Mesothelial cell of epicardium (in vitro differentiated cells): ENCODE results near the gene ABCC5. TPM values are rescaled to one million over a fixed set of nuclear protein-coding genes. Genes with fewer than 3 reads are reported as not detected.
"Not testable (repeated sequence)": the region's sequence is repeated elsewhere in the genome, so short reads cannot be mapped to it uniquely, and the experiment has no call there.

Experiments
- DNase-seq, 2 experiments: peaks; one replicate each; pipeline ENCODE4 v3.0.0; 2021; ENCODE audit warnings: low spot score in 2 of 2; ENCODE audit not compliant: unreplicated experiment in 2 of 2
- H3K27ac Mint-ChIP-seq: 2 replicates; pipeline ENCODE4 v1.8.0; 2021; ENCODE audit warnings: mixed read lengths
- H3K27me3 Mint-ChIP-seq: 2 replicates; pipeline ENCODE4 v1.8.0; 2021; ENCODE audit warnings: low read depth, mixed read lengths
- H3K36me3 Mint-ChIP-seq: 2 replicates; pipeline ENCODE4 v1.8.0; 2021; ENCODE audit warnings: mixed read lengths
- H3K4me1 Mint-ChIP-seq: 2 replicates; pipeline ENCODE4 v1.8.0; 2021; ENCODE audit warnings: mixed read lengths
- H3K4me3 Mint-ChIP-seq: 2 replicates; pipeline ENCODE4 v1.8.0; 2021; ENCODE audit warnings: mild to moderate bottlenecking, moderate library complexity, mixed read lengths
- H3K9me3 Mint-ChIP-seq: 2 replicates; pipeline ENCODE4 v1.8.0; 2021; ENCODE audit warnings: mixed read lengths
- CTCF ChIP-seq: fragments of 200-600 bp; sonication (generic); IDR thresholded peaks from one replicate; pipeline ENCODE4 v1.5.0; 2021; ENCODE audit warnings: antibody characterized with exemption; ENCODE audit not compliant: unreplicated experiment
- total RNA-seq: library from RNA; stranded (reverse); gene quantifications from 3 replicates; pipeline ENCODE4 v1.2.1, GENCODE V29; 2021

Gene ABCC5
- total RNA-seq, 1 donor from 2014 or later, result 62.3 TPM

- Mint-ChIP-seq H3K27me3 (peaks cover 15% of the 10 kb centered on the region), H3K4me1 (peaks cover 26% of the 10 kb centered on the region)
Measured at GRCh38 chr3:183884097-183884426, 133.6 kb downstream of the ABCC5 start.

GRCh38 chr3:183883291-183884096 lies 134.2 kb downstream of the ABCC5 start:
- TF ChIP-seq CTCF, result no peak
- no peaks in the 10 kb centered on the region for H3K9me3 Mint-ChIP-seq
- peaks cover 5% of the 10 kb centered on the region for H3K36me3 Mint-ChIP-seq
- H3K27ac Mint-ChIP-seq, result peak overlapping the region; percentile 89
- peaks cover 11% of the 10 kb centered on the region for H3K27me3 Mint-ChIP-seq
- peak overlapping the region; percentile 93 for H3K4me3 Mint-ChIP-seq
- no peak for DNase-seq
- H3K4me1 Mint-ChIP-seq, result peaks cover 26% of the 10 kb centered on the region

More at GRCh38 chr3:183884097-183884426, 133.6 kb downstream of the ABCC5 start:
- Mint-ChIP-seq H3K4me3 (peak overlapping the region; percentile 93), H3K27ac (peak overlapping the region; percentile 89), H3K36me3 (peaks cover 4% of the 10 kb centered on the region), H3K9me3 (no peaks in the 10 kb centered on the region)
- TF ChIP-seq CTCF, result no peak
- no peak for DNase-seq

GRCh38 chr3:183880121-183880520 lies 137.6 kb downstream of the ABCC5 start:
- no peak for TF ChIP-seq CTCF
- H3K36me3 Mint-ChIP-seq, result peaks cover 13% of the 10 kb centered on the region
- H3K9me3 Mint-ChIP-seq, result no peaks in the 10 kb centered on the region
- no peak overlapping the region for H3K27ac Mint-ChIP-seq
- H3K27me3 Mint-ChIP-seq, result no peaks in the 10 kb centered on the region
- H3K4me3 Mint-ChIP-seq, result no peak overlapping the region
- H3K4me1 Mint-ChIP-seq, result peaks cover 23% of the 10 kb centered on the region
- DNase-seq, result no peak

- no peak overlapping the region for H3K4me3 Mint-ChIP-seq
- no peak for TF ChIP-seq CTCF
- DNase-seq, result no peak
- H3K4me1 Mint-ChIP-seq, result peaks cover 19% of the 10 kb centered on the region
- no peaks in the 10 kb centered on the region for H3K27me3 Mint-ChIP-seq
- H3K36me3 Mint-ChIP-seq, result peaks cover 13% of the 10 kb centered on the region
- no peak overlapping the region for H3K27ac Mint-ChIP-seq
- no peaks in the 10 kb centered on the region for H3K9me3 Mint-ChIP-seq
Measured at GRCh38 chr3:183879243-183879642, 138.4 kb downstream of the ABCC5 start.

- Mint-ChIP-seq H3K36me3 (peaks cover 13% of the 10 kb centered on the region), H3K27ac (no peak overlapping the region), H3K9me3 (no peaks in the 10 kb centered on the region), H3K27me3 (no peaks in the 10 kb centered on the region), H3K4me3 (no peak overlapping the region), H3K4me1 (peaks cover 7% of the 10 kb centered on the region)
- no peak for TF ChIP-seq CTCF
- DNase-seq, result no peak
Measured at GRCh38 chr3:183878071-183878470, 139.6 kb downstream of the ABCC5 start.

- H3K4me1 Mint-ChIP-seq, H3K27me3 Mint-ChIP-seq, DNase-seq, H3K9me3 Mint-ChIP-seq, H3K4me3 Mint-ChIP-seq: not testable (repeated sequence)
- peak overlapping the region; percentile 39 for H3K27ac Mint-ChIP-seq
- peaks cover 13% of the 10 kb centered on the region for H3K36me3 Mint-ChIP-seq
Measured at GRCh38 chr3:183877227-183877626, 140.5 kb downstream of the ABCC5 start.
